ENCODE results near the gene PTPRM. TPM values are rescaled to one million over a fixed set of nuclear protein-coding genes. Genes with fewer than 3 reads are reported as not detected.

The PTPRM gene
- total RNA-seq, 1 experiment from 2014 or later: 42.3 TPM

GRCh38 chr18:7537145-7537544 lies 30.0 kb upstream of the PTPRM start:
- intact Hi-C loops (cut with micrococcal nuclease; ENCODE audit: unreplicated experiment): no loop called here
- CTCF ChIA-PET: no interaction called here
- no TSS peak for BruUV-seq (replicated peaks)
- no peak overlapping the region for H3K27ac Mint-ChIP-seq (ENCODE audit: unreplicated experiment)
- no peaks in the 10 kb centered on the region for H3K27me3 Mint-ChIP-seq (ENCODE audit: unreplicated experiment)
- no peaks in the 10 kb centered on the region for H3K4me1 Mint-ChIP-seq (ENCODE audit: low read depth, unreplicated experiment)
- TF ChIP-seq CTCF (IDR thresholded peaks at IDR 0.05; ENCODE audit: unreplicated experiment): no peak
- no peak overlapping the region for H3K4me3 Mint-ChIP-seq (ENCODE audit: low read depth, unreplicated experiment)
- no peak for DNase-seq
- no peaks in the 10 kb centered on the region for H3K9me3 Mint-ChIP-seq (ENCODE audit: low read depth, unreplicated experiment)
- H3K36me3 Mint-ChIP-seq (ENCODE audit: insufficient read depth, unreplicated experiment): no peaks in the 10 kb centered on the region

DNA sequence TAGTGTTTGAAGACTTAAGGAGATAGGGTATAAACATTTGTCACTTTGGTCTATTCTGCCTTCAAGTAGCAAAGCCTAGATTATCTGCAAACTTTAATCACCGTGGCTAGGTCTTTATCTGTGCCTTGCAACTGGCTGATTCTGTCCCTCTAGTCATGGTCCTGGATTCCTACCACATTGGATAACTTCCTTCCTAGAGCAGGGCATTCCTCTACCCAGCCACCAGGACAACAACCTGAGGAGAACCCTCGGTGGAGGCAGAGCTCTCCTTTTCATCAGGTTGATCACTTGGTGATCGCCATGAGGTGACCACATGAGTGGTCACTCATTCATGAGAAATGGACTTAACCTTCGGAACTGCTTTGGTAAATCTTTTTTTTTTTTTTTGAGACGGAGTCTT lies 25.3 kb upstream of the PTPRM start:
- Mint-ChIP-seq H3K4me3 (ENCODE audit: low read depth, unreplicated experiment) (no peak overlapping the region), H3K27me3 (ENCODE audit: unreplicated experiment) (no peaks in the 10 kb centered on the region), H3K9me3 (ENCODE audit: low read depth, unreplicated experiment) (no peaks in the 10 kb centered on the region), H3K36me3 (ENCODE audit: insufficient read depth, unreplicated experiment) (no peaks in the 10 kb centered on the region), H3K4me1 (ENCODE audit: low read depth, unreplicated experiment) (no peaks in the 10 kb centered on the region), H3K27ac (ENCODE audit: unreplicated experiment) (no peak overlapping the region)
- CTCF ChIA-PET: interaction anchor here (0.7 kb wide), 1 partner anchor 327 kb away, joined by 3 read pairs; no protein-coding TSS in a partner anchor
- DNase-seq: no peak
- intact Hi-C loops (cut with micrococcal nuclease; ENCODE audit: unreplicated experiment): no loop called here
- TF ChIP-seq CTCF (IDR thresholded peaks at IDR 0.05; ENCODE audit: unreplicated experiment): no peak
- no TSS peak for BruUV-seq (replicated peaks)

DNA sequence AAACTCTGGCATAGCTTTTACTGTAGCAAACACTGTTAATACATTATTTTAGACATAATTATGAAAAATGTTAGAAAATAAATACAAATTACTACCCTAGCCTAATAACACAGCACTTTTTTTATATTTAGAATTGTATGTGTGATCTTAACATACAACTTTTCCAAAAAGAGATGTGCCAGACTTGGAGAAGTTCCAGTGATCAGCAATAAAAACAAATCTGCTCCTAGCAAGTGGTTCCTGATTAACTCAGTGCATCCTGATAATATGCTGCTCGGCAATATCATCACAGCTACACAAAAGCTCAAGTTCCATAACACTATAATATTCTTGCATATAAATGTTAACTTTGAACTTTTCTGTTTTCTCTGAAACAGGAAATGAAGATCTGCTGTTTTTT lies 22.4 kb upstream of the PTPRM start:
- H3K27ac Mint-ChIP-seq (ENCODE audit: unreplicated experiment): no peak overlapping the region
- H3K4me3 Mint-ChIP-seq (ENCODE audit: low read depth, unreplicated experiment): no peak overlapping the region
- no peak for TF ChIP-seq CTCF (IDR thresholded peaks at IDR 0.05; ENCODE audit: unreplicated experiment)
- H3K27me3 Mint-ChIP-seq (ENCODE audit: unreplicated experiment): no peaks in the 10 kb centered on the region
- no TSS peak for BruUV-seq (replicated peaks)
- H3K4me1 Mint-ChIP-seq (ENCODE audit: low read depth, unreplicated experiment): no peaks in the 10 kb centered on the region
- no peaks in the 10 kb centered on the region for H3K9me3 Mint-ChIP-seq (ENCODE audit: low read depth, unreplicated experiment)
- CTCF ChIA-PET: no interaction called here
- H3K36me3 Mint-ChIP-seq (ENCODE audit: insufficient read depth, unreplicated experiment): no peaks in the 10 kb centered on the region
- no peak for DNase-seq
- intact Hi-C loops (cut with micrococcal nuclease; ENCODE audit: unreplicated experiment): no loop called here

GRCh38 chr18:7545734-7546133 lies 21.4 kb upstream of the PTPRM start:
- no peaks in the 10 kb centered on the region for H3K9me3 Mint-ChIP-seq (ENCODE audit: low read depth, unreplicated experiment)
- intact Hi-C loops (cut with micrococcal nuclease; ENCODE audit: unreplicated experiment): no loop called here
- no TSS peak for BruUV-seq (replicated peaks)
- CTCF ChIA-PET: no interaction called here
- no peak overlapping the region for H3K4me3 Mint-ChIP-seq (ENCODE audit: low read depth, unreplicated experiment)
- no peak for TF ChIP-seq CTCF (IDR thresholded peaks at IDR 0.05; ENCODE audit: unreplicated experiment)
- no peak overlapping the region for H3K27ac Mint-ChIP-seq (ENCODE audit: unreplicated experiment)
- DNase-seq: no peak
- no peaks in the 10 kb centered on the region for H3K4me1 Mint-ChIP-seq (ENCODE audit: low read depth, unreplicated experiment)
- H3K36me3 Mint-ChIP-seq (ENCODE audit: insufficient read depth, unreplicated experiment): peaks cover 5% of the 10 kb centered on the region
- H3K27me3 Mint-ChIP-seq (ENCODE audit: unreplicated experiment): no peaks in the 10 kb centered on the region

DNA sequence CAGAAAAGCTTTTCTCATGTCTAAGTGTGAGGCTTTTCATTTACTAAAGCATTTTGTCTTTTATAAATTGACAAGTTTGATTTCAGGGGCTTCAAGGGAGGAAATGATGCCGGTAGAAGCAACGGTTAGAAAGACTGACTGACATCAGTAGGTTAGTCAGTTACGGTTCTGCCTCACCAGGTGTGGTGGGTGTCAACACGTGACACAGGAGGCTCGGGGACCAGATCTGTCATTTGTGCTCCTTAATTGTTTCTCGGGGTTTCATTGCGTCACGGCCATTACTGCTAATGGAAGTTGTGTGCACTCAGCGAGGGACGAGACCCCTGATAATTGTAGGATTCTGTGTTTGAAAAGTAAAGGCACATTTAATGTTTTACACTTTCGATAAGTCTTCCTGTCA lies 18.9 kb upstream of the PTPRM start:
- H3K9me3 Mint-ChIP-seq (ENCODE audit: low read depth, unreplicated experiment): no peaks in the 10 kb centered on the region
- DNase-seq: no peak
- no peaks in the 10 kb centered on the region for H3K4me1 Mint-ChIP-seq (ENCODE audit: low read depth, unreplicated experiment)
- H3K4me3 Mint-ChIP-seq (ENCODE audit: low read depth, unreplicated experiment): no peak overlapping the region
- H3K27me3 Mint-ChIP-seq (ENCODE audit: unreplicated experiment): no peaks in the 10 kb centered on the region
- no peak overlapping the region for H3K27ac Mint-ChIP-seq (ENCODE audit: unreplicated experiment)
- CTCF ChIA-PET: no interaction called here
- peaks cover 5% of the 10 kb centered on the region for H3K36me3 Mint-ChIP-seq (ENCODE audit: insufficient read depth, unreplicated experiment)
- intact Hi-C loops (cut with micrococcal nuclease; ENCODE audit: unreplicated experiment): no loop called here
- BruUV-seq (replicated peaks): no TSS peak
- no peak for TF ChIP-seq CTCF (IDR thresholded peaks at IDR 0.05; ENCODE audit: unreplicated experiment)

Measured in Calu3 (cell line).